GM13976 (cell line): Measurements from ENCODE around the gene GLIS1.

ENCODE experiments used
- DNase-seq: peaks from one replicate; pipeline ENCODE4 v3.0.0; 2012; ENCODE audit warnings: low spot score
- in situ Hi-C: fragments of 300-500 bp; cut with MboI; formaldehyde crosslinking; loops from one replicate; pipeline ENCODE4 v1.12.0; 2022; ENCODE audit warnings: low sequenced_read_pairs, mixed read lengths, inconsistent platforms; ENCODE audit not compliant: unreplicated experiment
- TF ChIP-seq, protein P1 (sequence below): IDR thresholded peaks from 2 replicates; pipeline ENCODE4 v1.5.1; 2012; ENCODE audit warnings: borderline replicate concordance, mild to moderate bottlenecking; ENCODE audit not compliant: insufficient read depth; ENCODE audit errors: extremely low read depth, missing control alignments, control extremely low read depth

Gene GLIS1

DNA sequence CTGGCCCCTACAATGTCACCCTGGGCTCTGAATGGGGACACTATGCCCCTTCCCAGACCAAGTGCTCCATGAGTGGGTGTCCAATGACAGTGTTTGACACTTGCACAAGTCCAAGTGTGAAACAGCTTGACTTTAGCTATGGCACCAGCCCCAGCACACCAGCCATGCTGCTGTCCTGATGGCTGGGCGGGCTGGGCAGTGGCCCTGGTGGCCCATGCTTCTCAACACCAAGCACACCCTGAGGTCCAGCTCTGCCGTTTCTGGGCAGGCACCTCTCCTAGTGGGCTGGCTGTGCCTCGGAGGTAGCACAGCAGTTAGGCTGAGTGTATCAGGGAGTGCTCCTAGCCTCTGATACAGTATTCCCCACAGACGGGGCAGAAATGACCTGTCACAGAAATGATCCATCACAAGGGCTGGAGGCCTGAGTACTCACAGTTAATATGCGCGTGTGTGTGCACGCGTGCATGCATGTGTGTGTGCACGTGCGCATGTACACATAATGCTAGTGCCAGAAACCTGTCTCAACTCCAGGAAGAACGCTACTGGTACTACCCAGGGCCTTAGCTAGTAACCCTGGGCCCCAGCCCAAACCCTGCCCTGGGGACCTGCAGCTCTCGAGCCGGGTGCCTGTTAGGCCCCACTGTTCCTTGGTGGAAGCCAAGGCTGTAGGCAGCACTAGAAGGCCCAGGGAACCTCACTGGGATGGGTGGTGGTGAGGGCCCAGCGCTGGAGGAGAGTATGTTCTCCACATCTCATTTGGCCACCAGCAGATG is 145.8 kb downstream of the GLIS1 start:
- no peak for DNase-seq
- TF ChIP-seq, protein P1, sequence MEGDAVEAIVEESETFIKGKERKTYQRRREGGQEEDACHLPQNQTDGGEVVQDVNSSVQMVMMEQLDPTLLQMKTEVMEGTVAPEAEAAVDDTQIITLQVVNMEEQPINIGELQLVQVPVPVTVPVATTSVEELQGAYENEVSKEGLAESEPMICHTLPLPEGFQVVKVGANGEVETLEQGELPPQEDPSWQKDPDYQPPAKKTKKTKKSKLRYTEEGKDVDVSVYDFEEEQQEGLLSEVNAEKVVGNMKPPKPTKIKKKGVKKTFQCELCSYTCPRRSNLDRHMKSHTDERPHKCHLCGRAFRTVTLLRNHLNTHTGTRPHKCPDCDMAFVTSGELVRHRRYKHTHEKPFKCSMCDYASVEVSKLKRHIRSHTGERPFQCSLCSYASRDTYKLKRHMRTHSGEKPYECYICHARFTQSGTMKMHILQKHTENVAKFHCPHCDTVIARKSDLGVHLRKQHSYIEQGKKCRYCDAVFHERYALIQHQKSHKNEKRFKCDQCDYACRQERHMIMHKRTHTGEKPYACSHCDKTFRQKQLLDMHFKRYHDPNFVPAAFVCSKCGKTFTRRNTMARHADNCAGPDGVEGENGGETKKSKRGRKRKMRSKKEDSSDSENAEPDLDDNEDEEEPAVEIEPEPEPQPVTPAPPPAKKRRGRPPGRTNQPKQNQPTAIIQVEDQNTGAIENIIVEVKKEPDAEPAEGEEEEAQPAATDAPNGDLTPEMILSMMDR = no peak
- in situ Hi-C loops = no loop called here

DNA sequence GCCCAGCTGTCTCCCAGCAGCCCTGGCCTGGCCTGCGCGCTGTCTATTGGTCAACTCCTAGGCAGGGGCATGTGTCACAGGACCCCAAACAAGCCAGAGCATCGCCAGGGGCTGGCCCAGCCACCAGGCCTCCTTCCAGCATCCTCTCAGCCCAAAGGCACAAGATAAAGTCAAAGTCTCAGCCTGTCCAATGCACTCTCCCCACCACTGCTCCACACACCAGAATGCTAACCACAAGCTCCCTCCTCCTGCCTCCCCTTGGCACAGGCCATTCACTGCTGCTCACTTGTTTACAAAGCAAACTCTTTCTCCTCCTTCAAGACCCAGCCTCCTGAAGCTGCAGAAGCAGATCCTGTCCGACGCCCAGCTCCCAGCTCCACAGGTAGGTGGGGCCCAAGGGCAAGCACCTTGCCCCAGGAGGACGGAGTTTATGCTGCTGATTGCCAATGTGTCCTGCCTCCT is 146.4 kb downstream of the GLIS1 start:
- no peak for DNase-seq
- in situ Hi-C loops = no loop called here
- TF ChIP-seq, protein P1 = no peak

DNA sequence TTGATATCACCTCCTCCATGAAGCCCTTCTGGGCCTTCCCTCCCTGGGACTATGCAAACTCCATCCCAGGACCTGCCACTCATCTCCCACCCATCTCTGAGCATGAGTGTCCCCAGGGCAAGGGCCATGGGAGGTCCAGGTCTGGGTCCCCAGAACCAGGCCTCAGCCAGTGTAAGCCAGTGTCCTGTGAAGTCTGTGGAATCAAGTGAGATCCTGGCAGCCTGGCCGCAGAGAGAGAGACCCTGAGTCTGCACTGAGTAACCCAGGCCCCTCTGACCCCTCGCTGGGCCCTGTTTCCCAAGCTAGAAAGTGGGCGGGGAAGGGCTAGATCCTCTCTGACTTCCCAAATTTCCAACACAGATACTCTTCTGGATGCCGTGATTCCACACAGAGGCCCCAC is 147.0 kb downstream of the GLIS1 start:
- in situ Hi-C loops = no loop called here
- TF ChIP-seq, protein P1 = no peak

DNA sequence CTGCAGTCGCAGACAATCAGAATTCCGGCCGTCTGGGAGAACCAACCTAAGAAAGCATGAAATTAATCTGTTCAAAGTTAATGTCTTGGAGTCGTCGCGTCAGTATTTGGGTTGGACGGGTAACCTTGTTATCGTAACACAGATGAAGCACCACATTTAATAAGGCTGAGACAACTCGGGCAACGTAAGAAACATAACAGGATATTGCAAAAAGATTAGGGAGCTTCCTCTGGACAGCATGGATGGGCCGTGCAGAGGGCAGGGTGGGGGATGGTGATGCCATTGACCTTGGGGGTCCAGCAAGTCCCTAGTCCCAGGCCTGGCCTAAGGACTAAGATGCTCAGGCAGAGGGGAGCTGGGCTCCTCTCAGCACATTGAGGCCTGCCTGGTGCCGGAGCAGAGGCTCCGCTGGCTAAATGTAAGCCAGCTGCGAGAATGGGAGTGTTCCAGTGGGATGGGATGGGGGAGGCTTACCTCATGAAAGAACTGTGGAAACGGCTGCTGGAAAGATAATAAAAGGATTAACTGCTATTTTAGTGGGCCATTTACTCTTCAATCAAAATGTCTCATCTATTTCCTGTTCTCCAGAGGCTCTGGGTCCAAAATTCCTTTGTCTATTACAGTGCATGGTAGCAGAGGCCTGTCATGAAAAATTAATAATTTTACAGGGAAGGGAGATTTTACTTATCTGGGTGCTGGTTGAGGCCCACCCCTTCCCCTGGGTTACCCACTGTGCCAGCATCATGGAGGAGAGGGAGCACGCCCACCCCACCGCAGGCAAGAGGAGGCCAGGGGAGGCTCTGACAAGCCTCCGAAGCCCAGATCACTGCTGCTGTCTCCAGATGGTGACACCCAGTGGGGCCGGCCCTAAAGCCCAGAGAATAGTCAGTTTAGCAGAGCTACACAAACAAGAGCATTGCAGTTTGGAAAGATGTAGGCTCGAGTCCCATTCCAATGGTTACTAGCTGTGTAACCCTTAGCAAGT is 148.1 kb downstream of the GLIS1 start:
- no peak for DNase-seq
- in situ Hi-C loops = no loop called here
- TF ChIP-seq, protein P1 = no peak

More for the DNA sequence above, 147.0 kb downstream of the GLIS1 start:
- DNase-seq = no peak

DNA sequence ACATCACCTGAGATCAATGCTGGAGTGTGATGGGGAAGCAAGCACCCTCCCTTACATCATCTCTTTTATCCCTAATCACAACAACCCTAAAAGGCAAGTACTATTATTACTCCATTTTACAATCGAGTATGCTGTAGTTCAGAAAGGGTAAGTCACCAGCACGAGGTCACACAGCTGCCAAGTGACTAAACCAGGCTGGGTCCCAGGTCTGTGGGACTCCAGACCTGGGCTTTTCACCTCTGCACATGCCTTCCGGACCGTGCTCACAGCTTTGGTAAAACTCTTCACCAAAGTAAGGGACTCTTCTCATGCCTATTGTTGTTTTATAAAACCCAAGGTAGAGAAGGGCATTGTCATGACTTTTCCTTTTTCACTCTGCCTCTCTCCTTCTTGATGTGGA is 148.9 kb downstream of the GLIS1 start:
- no peak for DNase-seq
- in situ Hi-C loops = no loop called here
- TF ChIP-seq, protein P1 = no peak

DNA sequence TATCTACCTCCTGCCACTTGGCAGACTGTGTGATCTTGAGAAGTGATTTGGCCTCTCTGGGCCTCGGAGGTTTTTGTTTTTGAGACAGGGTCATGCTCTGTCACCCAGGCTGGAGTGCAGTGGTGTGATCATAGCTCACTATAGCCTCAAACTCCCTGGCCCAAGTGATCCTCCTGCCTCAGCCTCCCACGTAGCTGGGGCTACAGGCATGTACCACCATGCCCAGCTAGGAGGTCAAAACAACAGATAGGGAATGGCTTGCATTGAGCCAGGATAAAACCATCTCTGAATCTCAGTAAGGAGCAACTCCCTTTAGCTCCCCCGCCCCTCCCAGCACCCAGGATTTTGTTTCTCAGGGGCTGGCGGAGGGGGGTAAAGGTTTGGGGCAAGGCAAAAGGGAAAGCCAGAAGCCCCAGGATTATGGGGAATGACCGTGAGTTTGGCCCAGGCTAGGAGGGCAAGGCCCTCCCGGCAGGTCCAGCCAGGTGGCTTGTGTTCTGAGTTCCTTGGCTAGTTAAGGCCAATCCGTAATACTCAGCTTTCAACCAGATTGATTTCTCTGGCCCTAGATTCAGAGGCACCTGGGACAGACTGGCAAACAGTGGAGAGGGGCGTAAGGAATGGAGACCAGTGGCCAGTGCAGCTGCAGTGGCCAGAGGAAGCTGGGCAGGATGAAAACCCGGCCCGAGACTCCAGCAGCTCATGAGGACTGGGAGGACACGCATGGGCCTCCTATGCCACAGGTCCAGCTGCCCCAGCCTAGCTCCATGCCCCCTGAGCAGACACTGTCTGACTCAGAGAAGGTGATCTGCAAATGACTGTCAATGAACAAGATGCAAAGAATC is 149.7 kb downstream of the GLIS1 start:
- TF ChIP-seq, protein P1 = no peak
- in situ Hi-C loops = no loop called here
- DNase-seq = no peak
